Keratinocyte (primary cell): ENCODE results near the gene SEC14L1. TPM values are rescaled to one million over a fixed set of nuclear protein-coding genes. Genes with fewer than 3 reads are reported as not detected.

Experiments used
- DNase-seq: peaks from one replicate; pipeline ENCODE4 v3.0.0-alpha.2; 2011; ENCODE audit warnings: low read depth, missing footprints, low spot score
- FAIRE-seq: peaks from 2 replicates; lab custom pipeline; 2011; peaks lifted over from hg19 to GRCh38; lab: Jason Lieb, UNC
- H2AFZ ChIP-seq: 2 replicates; pipeline ENCODE4 v1.6.0; 2012; ENCODE audit warnings: low read length, control low read depth, inconsistent platforms; ENCODE audit not compliant: control insufficient read depth
- H3K27ac ChIP-seq: 2 replicates; pipeline ENCODE4 v1.5.1; 2011; ENCODE audit warnings: low read length; ENCODE audit not compliant: control insufficient read depth, insufficient read depth
- H3K27me3 ChIP-seq: 3 replicates; pipeline ENCODE4 v1.6.0; 2011; ENCODE audit warnings: low read length; ENCODE audit not compliant: control insufficient read depth, insufficient read depth; ENCODE audit errors: extremely low read depth
- H3K36me3 ChIP-seq, 2 experiments: 2 replicates in 1 of 2; 3 replicates in 1 of 2; pipeline ENCODE4 v1.5.1; 2011; ENCODE audit warnings: low read length in 2 of 2, mild to moderate bottlenecking in 1 of 2; ENCODE audit not compliant: control insufficient read depth in 2 of 2, insufficient read depth in 2 of 2; ENCODE audit errors: extremely low read depth in 1 of 2
- H3K4me1 ChIP-seq: 3 replicates; pipeline ENCODE4 v1.5.1; 2011; ENCODE audit warnings: low read length; ENCODE audit not compliant: control insufficient read depth, insufficient read depth; ENCODE audit errors: extremely low read depth
- H3K4me2 ChIP-seq: 3 replicates; pipeline ENCODE4 v1.6.0; 2011; ENCODE audit warnings: low read depth, low read length; ENCODE audit not compliant: control insufficient read depth, insufficient read depth; ENCODE audit errors: extremely low read depth
- H3K4me3 ChIP-seq, 3 experiments: fragments of 200-600 bp in 1 of 3; sonication (generic) in 1 of 3; 2 replicates in 2 of 3; 3 replicates in 1 of 3; pipeline ENCODE4 v1.5.1; 2011 to 2016; ENCODE audit warnings: low read length in 3 of 3, mild to moderate bottlenecking in 3 of 3, control low read depth in 2 of 3, inconsistent platforms in 1 of 3, low read depth in 1 of 3, mixed read lengths in 1 of 3, mixed run types in 1 of 3, moderate library complexity in 1 of 3; ENCODE audit not compliant: control insufficient read depth in 2 of 3, insufficient read depth in 2 of 3; ENCODE audit errors: extremely low read depth in 1 of 3
- H3K79me2 ChIP-seq: 2 replicates; pipeline ENCODE4 v1.6.0; 2012; ENCODE audit warnings: low read length; ENCODE audit not compliant: control insufficient read depth, insufficient read depth
- H3K9ac ChIP-seq: 3 replicates; pipeline ENCODE4 v1.6.0; 2011; ENCODE audit warnings: low read length; ENCODE audit not compliant: control insufficient read depth, insufficient read depth; ENCODE audit errors: extremely low read depth
- H3K9me1 ChIP-seq: 3 replicates; pipeline ENCODE4 v1.6.0; 2011; ENCODE audit warnings: low read length; ENCODE audit not compliant: control insufficient read depth, insufficient read depth; ENCODE audit errors: extremely low read depth
- H3K9me3 ChIP-seq: 2 replicates; pipeline ENCODE4 v1.5.1; 2012; ENCODE audit warnings: low read depth, low read length; ENCODE audit not compliant: control insufficient read depth
- H4K20me1 ChIP-seq: 3 replicates; pipeline ENCODE4 v1.6.0; 2011; ENCODE audit warnings: low read length; ENCODE audit not compliant: control insufficient read depth, insufficient read depth; ENCODE audit errors: extremely low read depth
- CTCF ChIP-seq, 3 experiments: IDR thresholded peaks in 1 of 3; conservative IDR thresholded peaks in 1 of 3; optimal IDR thresholded peaks in 1 of 3; 2 replicates in 2 of 3; 3 replicates in 1 of 3; pipeline versions ENCODE3 to v1.5.1; 2011; ENCODE audit warnings: low read length in 3 of 3, mild to moderate bottlenecking in 3 of 3, moderate library complexity in 2 of 3, control low read depth in 1 of 3, inconsistent platforms in 1 of 3; ENCODE audit not compliant: insufficient read depth in 2 of 3; ENCODE audit errors: extremely low read depth in 1 of 3
- EZH2 ChIP-seq: IDR thresholded peaks from one replicate; pipeline ENCODE4 v1.6.1; 2012; ENCODE audit warnings: inconsistent platforms, mild to moderate bottlenecking, low read length, moderate library complexity
- dilution Hi-C: fragments of 300-500 bp; cut with MboI; formaldehyde crosslinking; loops from one replicate; pipeline ENCODE4 v1.7.0; 2020; ENCODE audit warnings: low sequenced_read_pairs; ENCODE audit not compliant: extremely low pct_ligation_motif_present
- polyA plus RNA-seq, 5 experiments: library from polyadenylated mRNA; depleted of rRNA in 3 of 5; stranded (reverse) in 3 of 5; stranded (forward) in 1 of 5; unstranded in 1 of 5; fragments of >200 nt; gene quantifications; 1 replicate in 1 of 5; 2 replicates in 3 of 5; 3 replicates in 1 of 5; pipeline versions ENCODE4 v1.2.1 to v1.2.3, GENCODE V29; 2011 to 2012; ENCODE audit warnings: missing spikeins in 2 of 5, low read depth in 1 of 5, low replicate concordance in 1 of 5

Gene SEC14L1
- polyA plus RNA-seq, 1 donor (not counting 4 experiments of a cell fraction or from before 2014, with no cell fraction given), result 35.6 TPM

DNA sequence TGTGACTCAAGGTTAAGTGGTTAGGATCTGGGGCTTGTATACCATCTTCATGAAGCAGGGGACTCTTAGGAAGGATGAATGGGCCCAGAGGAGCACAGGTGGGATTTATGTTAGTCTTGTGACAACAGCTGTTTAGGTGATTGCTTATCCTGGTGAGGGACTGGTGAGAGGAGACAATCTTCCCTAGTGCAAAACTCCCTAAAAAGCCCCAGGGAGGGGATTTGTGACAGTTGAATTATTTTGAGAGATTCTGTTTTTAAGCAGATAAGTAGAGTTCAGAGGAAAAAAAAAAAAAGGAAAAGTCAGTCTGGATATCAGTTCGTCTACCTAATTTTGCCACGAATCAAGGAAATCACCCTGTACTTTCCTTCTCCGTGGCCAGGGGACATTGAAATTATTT is 35.1 kb upstream of the SEC14L1 start:
- Histone ChIP-seq H3K79me2 (no peaks in the 10 kb centered on the region), H3K27ac (no peak overlapping the region), H4K20me1 (no peaks in the 10 kb centered on the region), H3K4me2 (no peak overlapping the region), H3K4me3 (no peak overlapping the region), H3K36me3 (no peaks in the 10 kb centered on the region), H3K9me1 (no peaks in the 10 kb centered on the region), H2AFZ (no peak overlapping the region), H3K4me1 (peaks cover 2% of the 10 kb centered on the region), H3K9ac (no peak overlapping the region), H3K27me3 (no peaks in the 10 kb centered on the region), H3K9me3 (no peaks in the 10 kb centered on the region)
- FAIRE-seq (no peak), DNase-seq (no peak)
- dilution Hi-C loops, result no loop called here
- TF ChIP-seq EZH2 (no peak), CTCF (optimal IDR thresholded peaks at IDR 0.05 in 1 of 3, IDR thresholded peaks at IDR 0.05 in 1 of 3, conservative IDR thresholded peaks at IDR 0.05 in 1 of 3; ENCODE audit: extremely low read depth in 1 of 3, insufficient read depth in 2 of 3, low read length in 3 of 3) (no peak)

DNA sequence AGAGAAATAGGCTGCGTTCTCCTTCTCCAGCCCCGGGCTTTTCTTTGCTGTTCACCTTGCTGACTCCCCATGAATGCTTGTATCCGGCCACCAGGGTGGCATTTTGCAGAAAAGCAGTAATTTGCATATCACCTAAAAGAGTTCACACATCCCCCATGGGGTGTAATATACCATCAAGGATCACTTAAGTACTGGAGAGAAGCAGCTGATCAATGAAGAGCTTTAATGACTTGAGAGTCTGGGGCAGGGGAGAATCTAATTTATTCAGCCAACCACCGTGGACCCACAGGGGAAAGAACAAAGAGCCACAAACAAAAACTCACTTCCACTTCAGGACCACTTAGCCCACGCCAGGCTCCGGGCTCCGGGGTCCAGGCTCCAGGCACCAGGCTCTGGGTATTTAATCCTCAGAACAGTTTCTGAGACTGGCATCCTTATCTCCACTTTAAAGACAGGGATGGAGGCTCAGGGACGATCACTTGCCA is 33.9 kb upstream of the SEC14L1 start:
- Histone ChIP-seq H2AFZ (no peak overlapping the region), H3K79me2 (no peaks in the 10 kb centered on the region), H3K9ac (no peak overlapping the region), H3K27ac (no peak overlapping the region), H3K4me3 (no peak overlapping the region), H3K36me3 (no peaks in the 10 kb centered on the region), H3K4me2 (no peak overlapping the region), H3K27me3 (no peaks in the 10 kb centered on the region), H3K9me1 (no peaks in the 10 kb centered on the region), H4K20me1 (no peaks in the 10 kb centered on the region), H3K9me3 (no peaks in the 10 kb centered on the region), H3K4me1 (peaks cover 2% of the 10 kb centered on the region)
- FAIRE-seq (no peak), DNase-seq (no peak)
- TF ChIP-seq EZH2 (no peak), CTCF (optimal IDR thresholded peaks at IDR 0.05 in 1 of 3, IDR thresholded peaks at IDR 0.05 in 1 of 3, conservative IDR thresholded peaks at IDR 0.05 in 1 of 3; ENCODE audit: extremely low read depth in 1 of 3, insufficient read depth in 2 of 3, low read length in 3 of 3) (no peak)
- dilution Hi-C loops, result no loop called here
